Thyroid gland (tissue), 4 donors: ENCODE measurements around the gene ARNT2. TPM values are rescaled to one million over a fixed set of nuclear protein-coding genes. Genes with fewer than 3 reads are reported as not detected.

Experiments
- DNase-seq, 2 donors: peaks; one replicate each; pipeline ENCODE4 v3.0.0-alpha.2; 2019
- H3K27ac ChIP-seq, 3 donors: fragments of 200-600 bp; sonication (generic); 1 replicate in 2 of 3; 2 replicates in 1 of 3; pipeline ENCODE4 v1.5.1; 2016 to 2019; ENCODE audit warnings: mild to moderate bottlenecking in 1 of 3, moderate library complexity in 1 of 3
- H3K27me3 ChIP-seq: fragments of 200-600 bp; sonication (generic); one replicate; pipeline ENCODE4 v1.5.1; 2019
- H3K36me3 ChIP-seq, 2 donors: fragments of 200-600 bp; sonication (generic); one replicate each; pipeline ENCODE4 v1.5.1; 2016 to 2019
- H3K4me1 ChIP-seq, 2 donors: fragments of 200-600 bp; sonication (generic); one replicate each; pipeline ENCODE4 v1.5.1; 2017 to 2019
- H3K4me3 ChIP-seq, 3 donors: fragments of 200-600 bp; sonication (generic); replicated peaks in 1 of 3; 1 replicate in 2 of 3; 2 replicates in 1 of 3; pipeline ENCODE4 v1.5.1; 2016; ENCODE audit warnings: mild to moderate bottlenecking in 1 of 3
- H3K9me3 ChIP-seq: fragments of 200-600 bp; sonication (generic); one replicate; pipeline ENCODE4 v1.5.1; 2017
- POLR2A ChIP-seq, 2 donors: fragments of 450-650 bp; IDR thresholded peaks; one replicate each; pipeline ENCODE4 v1.6.1; 2017; ENCODE audit warnings: antibody characterized with exemption in 2 of 2, mild to moderate bottlenecking in 2 of 2, moderate library complexity in 1 of 2
- WGBS, 2 donors: methylation state at CpG; one replicate each; pipeline ENCODE4 v1.1.5; 2017; 5-methylcytosine and 5-hydroxymethylcytosine counted together
- intact Hi-C: fragments of 100-400 bp; cut with DNase I; formaldehyde crosslinking; loops from one replicate; pipeline ENCODE4 v1.15.1; 2023
- total RNA-seq, 4 donors: library from RNA; depleted of rRNA; stranded (reverse); fragments of >200 nt; gene quantifications; one replicate each; pipeline ENCODE4 v1.2.3, GENCODE V29; 2016
- TF ChIP-seq, protein P1 (sequence below), 6 experiments: fragments of 200-600 bp in 3 of 6; fragments of 450-650 bp in 3 of 6; sonication (generic) in 3 of 6; IDR thresholded peaks; one replicate each; pipeline ENCODE4 v1.5.1; 2016 to 2019; ENCODE audit warnings: antibody characterized with exemption in 6 of 6, mild to moderate bottlenecking in 2 of 6, inconsistent platforms in 1 of 6, moderate library complexity in 1 of 6

ARNT2 gene
- total RNA-seq, 4 donors from 2014 or later: 9.4 to 19.1 (median 13.8) TPM

DNA sequence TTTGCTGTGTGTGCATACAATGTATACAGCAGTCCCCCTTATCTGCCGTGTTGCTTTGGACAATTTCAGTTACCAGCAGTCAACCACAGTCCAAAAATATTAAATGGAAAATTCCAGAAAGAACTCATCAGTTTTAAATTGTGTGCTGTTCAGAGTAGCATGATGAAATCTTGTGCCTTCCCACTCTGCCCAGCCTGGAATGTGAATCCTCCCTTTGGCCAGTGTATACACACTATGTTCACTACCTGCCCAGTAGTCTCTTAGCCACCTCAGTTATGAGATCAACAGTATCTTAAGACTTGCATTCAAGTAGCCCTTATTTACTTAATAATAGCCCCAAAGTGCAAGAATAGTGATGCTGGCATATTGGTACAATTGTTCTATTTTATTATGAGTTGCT, 157.3 kb downstream of the ARNT2 start:
- no peak overlapping the region for H3K4me3 ChIP-seq
- H3K27ac ChIP-seq: no peak overlapping the region
- H3K36me3 ChIP-seq: no peaks in the 10 kb centered on the region
- WGBS, 2 donors: 68 to 87% methylated on average over 1 of the region's 1 CpG
- H3K9me3 ChIP-seq: no peaks in the 10 kb centered on the region
- H3K27me3 ChIP-seq: no peaks in the 10 kb centered on the region
- TF ChIP-seq, protein P1, sequence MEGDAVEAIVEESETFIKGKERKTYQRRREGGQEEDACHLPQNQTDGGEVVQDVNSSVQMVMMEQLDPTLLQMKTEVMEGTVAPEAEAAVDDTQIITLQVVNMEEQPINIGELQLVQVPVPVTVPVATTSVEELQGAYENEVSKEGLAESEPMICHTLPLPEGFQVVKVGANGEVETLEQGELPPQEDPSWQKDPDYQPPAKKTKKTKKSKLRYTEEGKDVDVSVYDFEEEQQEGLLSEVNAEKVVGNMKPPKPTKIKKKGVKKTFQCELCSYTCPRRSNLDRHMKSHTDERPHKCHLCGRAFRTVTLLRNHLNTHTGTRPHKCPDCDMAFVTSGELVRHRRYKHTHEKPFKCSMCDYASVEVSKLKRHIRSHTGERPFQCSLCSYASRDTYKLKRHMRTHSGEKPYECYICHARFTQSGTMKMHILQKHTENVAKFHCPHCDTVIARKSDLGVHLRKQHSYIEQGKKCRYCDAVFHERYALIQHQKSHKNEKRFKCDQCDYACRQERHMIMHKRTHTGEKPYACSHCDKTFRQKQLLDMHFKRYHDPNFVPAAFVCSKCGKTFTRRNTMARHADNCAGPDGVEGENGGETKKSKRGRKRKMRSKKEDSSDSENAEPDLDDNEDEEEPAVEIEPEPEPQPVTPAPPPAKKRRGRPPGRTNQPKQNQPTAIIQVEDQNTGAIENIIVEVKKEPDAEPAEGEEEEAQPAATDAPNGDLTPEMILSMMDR (IDR thresholded peaks at IDR 0.05): no peak
- TF ChIP-seq POLR2A (IDR thresholded peaks at IDR 0.05): no peak
- no peak for DNase-seq
- intact Hi-C loops: loop anchor here (10.0 kb wide), 2 partner anchors 133 to 403 kb away; partner anchors contain the start of gene ABHD17C
- peaks cover 34 to 45% of the 10 kb centered on the region in 2 donors for H3K4me1 ChIP-seq

DNA sequence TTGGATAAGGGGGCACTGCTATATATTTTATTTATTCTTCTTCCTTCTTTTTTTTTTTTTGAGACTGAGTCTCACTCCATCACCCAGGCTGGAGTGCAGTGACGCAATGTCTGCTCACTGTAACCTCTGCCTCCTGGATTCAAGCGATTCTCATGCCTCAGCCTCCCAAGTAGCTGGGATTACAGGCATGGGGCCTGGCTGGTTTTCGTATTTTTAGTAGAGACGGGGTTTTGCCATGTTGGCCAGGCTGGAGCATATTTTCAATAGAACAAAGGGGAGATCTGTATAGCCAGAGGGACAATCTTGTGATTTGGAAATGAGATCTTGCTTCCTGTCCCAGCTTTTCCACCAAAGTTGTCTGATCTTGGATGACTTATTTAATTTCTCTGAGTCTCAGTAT, 157.9 kb downstream of the ARNT2 start:
- Histone ChIP-seq H3K4me1 (peaks cover 33 to 43% of the 10 kb centered on the region in 2 donors), H3K36me3 (no peaks in the 10 kb centered on the region), H3K27ac (no peak overlapping the region), H3K4me3 (no peak overlapping the region), H3K27me3 (no peaks in the 10 kb centered on the region), H3K9me3 (no peaks in the 10 kb centered on the region)
- DNase-seq: no peak
- intact Hi-C loops: loop anchor here (10.0 kb wide), 2 partner anchors 133 to 403 kb away; partner anchors contain the start of gene ABHD17C
- TF ChIP-seq, protein P1 (IDR thresholded peaks at IDR 0.05): no peak
- no peak for TF ChIP-seq POLR2A (IDR thresholded peaks at IDR 0.05)
- 80 to 82% methylated on average over 4 of the region's 4 CpGs for WGBS, 2 donors

DNA sequence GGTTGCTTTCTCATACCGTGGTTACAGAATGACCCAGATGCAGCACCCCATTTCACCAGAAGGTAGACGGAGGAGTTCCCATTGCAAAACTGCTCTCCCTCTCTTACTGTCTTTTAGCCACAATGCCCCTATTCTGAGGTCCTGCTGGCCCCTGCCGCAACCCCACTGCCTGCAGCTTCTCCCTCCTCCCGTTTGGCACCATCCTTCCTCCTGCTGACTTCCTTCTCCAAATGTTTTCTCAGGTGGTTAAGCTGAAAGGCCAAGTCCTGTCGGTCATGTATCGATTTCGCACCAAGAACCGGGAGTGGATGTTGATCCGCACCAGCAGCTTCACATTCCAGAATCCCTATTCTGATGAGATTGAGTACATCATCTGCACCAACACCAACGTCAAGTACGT, 158.7 kb downstream of the ARNT2 start:
- Histone ChIP-seq H3K36me3 (no peaks in the 10 kb centered on the region), H3K4me3 (no peak overlapping the region), H3K4me1 (peaks cover 25 to 39% of the 10 kb centered on the region in 2 donors), H3K9me3 (no peaks in the 10 kb centered on the region), H3K27ac (no peak overlapping the region), H3K27me3 (no peaks in the 10 kb centered on the region)
- TF ChIP-seq, protein P1 (IDR thresholded peaks at IDR 0.05): no peak
- no peak for TF ChIP-seq POLR2A (IDR thresholded peaks at IDR 0.05)
- no peak for DNase-seq
- WGBS, 2 donors: 86 to 87% methylated on average over 11 of the region's 11 CpGs
- intact Hi-C loops: loop anchor here (10.0 kb wide), 2 partner anchors 132 to 402 kb away; partner anchors contain the start of gene ABHD17C

DNA sequence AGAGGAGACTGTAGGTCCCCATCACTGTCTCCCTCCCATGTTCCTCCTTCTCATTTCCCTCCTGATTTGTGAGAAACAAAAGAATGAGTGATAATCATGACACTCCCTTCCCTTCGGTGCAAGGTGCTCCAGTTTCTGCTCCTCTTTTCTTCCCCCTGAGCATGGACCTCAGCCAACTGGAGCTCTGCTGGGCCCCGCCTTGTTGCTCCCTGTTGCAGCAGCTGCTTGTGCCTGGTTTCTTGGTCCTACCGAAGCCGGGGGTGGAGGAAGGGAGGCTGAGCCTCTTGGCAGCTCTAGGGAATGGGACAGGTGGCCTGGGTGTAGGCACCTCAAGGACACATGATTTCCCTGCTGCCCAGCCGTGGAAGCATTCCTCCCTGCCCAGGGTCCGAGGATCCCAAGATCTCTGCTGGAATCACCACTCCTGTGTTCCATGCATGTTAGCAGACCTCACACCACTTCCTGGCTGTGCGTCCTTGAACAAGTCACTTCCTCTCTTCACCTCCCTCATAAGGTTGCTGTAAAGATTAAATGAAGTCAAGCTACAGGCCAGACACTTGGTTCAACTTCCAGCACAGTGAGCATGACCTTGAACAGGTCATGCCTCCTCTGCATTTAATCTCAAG, 159.3 kb downstream of the ARNT2 start:
- 84 to 91% methylated on average over 5 to 7 of the region's 7 CpGs for WGBS, 2 donors
- Histone ChIP-seq H3K36me3 (no peaks in the 10 kb centered on the region), H3K4me1 (peaks cover 22 to 35% of the 10 kb centered on the region in 2 donors), H3K4me3 (no peak overlapping the region), H3K27me3 (no peaks in the 10 kb centered on the region), H3K27ac (no peak overlapping the region), H3K9me3 (no peaks in the 10 kb centered on the region)
- no peak for DNase-seq
- intact Hi-C loops: loop anchor here (10.0 kb wide), 2 partner anchors 131 to 401 kb away; partner anchors contain the start of gene ABHD17C
- no peak for TF ChIP-seq POLR2A (IDR thresholded peaks at IDR 0.05)
- TF ChIP-seq, protein P1 (IDR thresholded peaks at IDR 0.05): no peak

DNA sequence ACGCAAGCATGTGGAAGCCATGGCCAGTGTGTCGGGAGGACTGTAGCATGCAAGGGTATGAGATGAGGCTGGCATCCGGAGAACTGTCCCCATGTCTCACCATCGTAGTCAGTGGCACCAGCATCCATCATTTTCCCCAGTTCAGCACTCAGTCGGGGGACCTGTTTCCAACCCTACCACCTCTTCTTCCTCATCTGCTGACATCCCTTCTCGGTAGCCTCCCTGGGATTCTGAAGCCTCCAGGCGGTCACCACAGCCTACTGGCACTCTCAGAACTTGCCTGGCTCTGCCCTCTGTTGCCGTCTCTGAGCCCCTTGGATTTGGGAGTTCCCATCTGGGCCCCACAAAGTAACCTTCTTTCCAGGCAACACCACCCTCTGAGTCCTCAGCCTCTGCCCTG, 159.9 kb downstream of the ARNT2 start:
- TF ChIP-seq, protein P1 (IDR thresholded peaks at IDR 0.05): no peak
- TF ChIP-seq POLR2A (IDR thresholded peaks at IDR 0.05): no peak
- H3K4me1 ChIP-seq: peaks cover 16 to 30% of the 10 kb centered on the region in 2 donors
- intact Hi-C loops: loop anchor here (10.0 kb wide), 2 partner anchors 131 to 401 kb away; partner anchors contain the start of gene ABHD17C
- no peak for DNase-seq
- H3K27ac ChIP-seq: no peak overlapping the region
- H3K9me3 ChIP-seq: no peaks in the 10 kb centered on the region
- WGBS, 2 donors: 88 to 96% methylated on average over 8 of the region's 8 CpGs
- H3K36me3 ChIP-seq: no peaks in the 10 kb centered on the region
- H3K4me3 ChIP-seq: no peak overlapping the region
- H3K27me3 ChIP-seq: no peaks in the 10 kb centered on the region
